ENCODE data around the gene KAT6B.

The KAT6B gene

GRCh38 chr10:75062506-75063299 lies 236.3 kb downstream of the KAT6B start:
- no peak for DNase-seq

- no peak for DNase-seq
These were observed 237.2 kb downstream of the KAT6B start for GRCh38 chr10:75063461-75064230.

GRCh38 chr10:75065076-75065475 lies 238.7 kb downstream of the KAT6B start:
- DNase-seq = no peak

- DNase-seq = no peak
These were observed 239.9 kb downstream of the KAT6B start for GRCh38 chr10:75066271-75066670.

- DNase-seq = no peak
These were observed 240.9 kb downstream of the KAT6B start for GRCh38 chr10:75067272-75067671.

GRCh38 chr10:75068523-75068922 lies 242.1 kb downstream of the KAT6B start:
- DNase-seq = no peak

GRCh38 chr10:75070476-75070875 lies 244.1 kb downstream of the KAT6B start:
- no peak for DNase-seq

GRCh38 chr10:75070961-75071428 lies 244.6 kb downstream of the KAT6B start:
- DNase-seq = no peak

- DNase-seq = no peak
These were observed 245.4 kb downstream of the KAT6B start for GRCh38 chr10:75071756-75072155.

- no peak for DNase-seq
These were observed 246.3 kb downstream of the KAT6B start for GRCh38 chr10:75072727-75073126.

- DNase-seq = no peak
These were observed 247.0 kb downstream of the KAT6B start for GRCh38 chr10:75073442-75073841.

- DNase-seq = no peak
These were observed 248.5 kb downstream of the KAT6B start for GRCh38 chr10:75074711-75075445.

- DNase-seq = no peak
These were observed 249.9 kb downstream of the KAT6B start for GRCh38 chr10:75076348-75076747.

- DNase-seq = no peak
These were observed 253.2 kb downstream of the KAT6B start for GRCh38 chr10:75079436-75080083.

- no peak for DNase-seq
These were observed 254.2 kb downstream of the KAT6B start for GRCh38 chr10:75080554-75080953.

- no peak for DNase-seq
These were observed 255.0 kb downstream of the KAT6B start for GRCh38 chr10:75081379-75081778.

All from nucleus accumbens (tissue), 56 donors.